GM23338 (cell line): ENCODE data around the gene DDI2. TPM values are rescaled to one million over a fixed set of nuclear protein-coding genes. Genes with fewer than 3 reads are reported as not detected.
A peak's percentile ranks its signal among the peaks of the same experiment; 100 is the strongest.

Experiments used
- ATAC-seq: fragments of 200-7000 bp; cut with Tn5 transposase; 3 replicates; pipeline ENCODE4 v1.9.1; 2020
- DNase-seq: peaks from one replicate; pipeline ENCODE4 v3.0.0-alpha.2; 2015; ENCODE audit warnings: low spot score
- H2AFZ ChIP-seq: fragments of 200-600 bp; sonication (generic); 2 replicates; pipeline ENCODE4 v1.8.0; 2016; ENCODE audit warnings: antibody characterized with exemption, mild to moderate bottlenecking, moderate library complexity
- H3F3A ChIP-seq: fragments of 200-600 bp; sonication (generic); replicated peaks from 2 replicates; pipeline ENCODE4 v1.8.0; 2017; ENCODE audit warnings: antibody characterized with exemption, mixed run types, low read depth
- H3K27ac ChIP-seq: fragments of 200-600 bp; sonication (generic); 2 replicates; pipeline ENCODE4 v1.6.1; 2016; ENCODE audit warnings: low read depth
- H3K27me3 ChIP-seq: fragments of 200-600 bp; sonication (generic); 2 replicates; pipeline ENCODE4 v1.8.0; 2016; ENCODE audit warnings: mild to moderate bottlenecking, mixed run types, moderate library complexity; ENCODE audit not compliant: insufficient read depth
- H3K36me3 ChIP-seq: fragments of 200-600 bp; sonication (generic); 2 replicates; pipeline ENCODE4 v1.8.0; 2016; ENCODE audit warnings: mild to moderate bottlenecking; ENCODE audit not compliant: insufficient read depth
- H3K4me1 ChIP-seq: fragments of 200-600 bp; sonication (generic); 2 replicates; pipeline ENCODE4 v1.8.0; 2016; ENCODE audit warnings: mild to moderate bottlenecking, moderate library complexity; ENCODE audit not compliant: insufficient read depth
- H3K4me2 ChIP-seq: fragments of 200-600 bp; sonication (generic); 2 replicates; pipeline ENCODE4 v1.7.1; 2017; ENCODE audit warnings: mixed run types
- H3K4me3 ChIP-seq: fragments of 200-600 bp; sonication (generic); 2 replicates; pipeline ENCODE4 v1.6.1; 2016; ENCODE audit warnings: mixed run types
- H3K79me2 ChIP-seq: fragments of 200-600 bp; sonication (generic); replicated peaks from 2 replicates; pipeline ENCODE4 v1.8.0; 2017; ENCODE audit warnings: mild to moderate bottlenecking; ENCODE audit not compliant: insufficient read depth
- H3K9me2 ChIP-seq: fragments of 200-600 bp; sonication (generic); 2 replicates; pipeline ENCODE4 v1.8.0; 2017; ENCODE audit not compliant: insufficient read depth
- H4K20me1 ChIP-seq: fragments of 200-600 bp; sonication (generic); replicated peaks from 2 replicates; pipeline ENCODE4 v1.8.0; 2017; ENCODE audit warnings: mild to moderate bottlenecking; ENCODE audit not compliant: insufficient read depth
- H3K27ac Mint-ChIP-seq: 2 replicates; pipeline ENCODE4 v1.8.0; 2020; ENCODE audit warnings: inconsistent platforms, mild to moderate bottlenecking, moderate library complexity, mixed read lengths
- H3K27me3 Mint-ChIP-seq: 3 replicates; pipeline ENCODE4 v1.8.0; 2022; ENCODE audit warnings: low read depth, mild to moderate bottlenecking, moderate library complexity, mixed read lengths, inconsistent platforms; ENCODE audit not compliant: insufficient read depth, poor library complexity
- H3K36me3 Mint-ChIP-seq: 3 replicates; pipeline ENCODE4 v1.8.0; 2021; ENCODE audit warnings: low read depth, mild to moderate bottlenecking, inconsistent platforms, moderate library complexity, mixed read lengths
- H3K4me1 Mint-ChIP-seq: 3 replicates; pipeline ENCODE4 v1.8.0; 2020; ENCODE audit warnings: mild to moderate bottlenecking, inconsistent platforms, mixed read lengths
- H3K4me3 Mint-ChIP-seq: 3 replicates; pipeline ENCODE4 v1.8.0; 2021; ENCODE audit warnings: moderate library complexity, mild to moderate bottlenecking, inconsistent platforms, mixed read lengths
- H3K9me3 Mint-ChIP-seq: 3 replicates; pipeline ENCODE4 v1.8.0; 2020; ENCODE audit warnings: moderate library complexity, mild to moderate bottlenecking, inconsistent platforms, mixed read lengths
- CREB1 ChIP-seq: fragments of 250-450 bp; sonication (Bioruptor Pico); IDR thresholded peaks from 2 replicates; pipeline ENCODE4 v1.5.0; 2020; ENCODE audit warnings: low read depth, mild to moderate bottlenecking, moderate library complexity
- EZH2phosphoT487 ChIP-seq: fragments of 200-600 bp; sonication (generic); IDR thresholded peaks from one replicate; pipeline ENCODE4 v1.8.1; 2018; ENCODE audit warnings: antibody characterized with exemption; ENCODE audit not compliant: unreplicated experiment
- POLR2AphosphoS5 ChIP-seq: IDR thresholded peaks from 2 replicates; pipeline ENCODE4 v1.6.1; 2016; ENCODE audit warnings: antibody characterized with exemption, low read depth
- ZNF331 ChIP-seq: fragments of 250-450 bp; sonication (Bioruptor Pico); IDR thresholded peaks from 2 replicates; pipeline ENCODE4 v1.5.0; 2020; ENCODE audit warnings: low read depth, mild to moderate bottlenecking, moderate library complexity
- polyA plus RNA-seq: library from polyadenylated mRNA; unstranded; fragments of >200 nt; fragmentation: Nextera tagmentation; extraction: Ambion mirVana; gene quantifications from 2 replicates; pipeline ENCODE4 v1.2.1, GENCODE V29; 2016
- total RNA-seq: library from RNA; depleted of rRNA; stranded (reverse); fragments of >200 nt; shearing (Covaris generic); gene quantifications from 2 replicates; pipeline ENCODE4 v1.2.3, GENCODE V29; 2014
- TF ChIP-seq, protein P1 (sequence below), 2 experiments: fragments of 200-600 bp in 1 of 2; sonication (generic) in 1 of 2; conservative IDR thresholded peaks; 2 replicates each; pipeline versions ENCODE4 v1.5.1 to v1.6.1; 2016 to 2017; ENCODE audit warnings: antibody characterized with exemption in 2 of 2, low read depth in 2 of 2, mild to moderate bottlenecking in 2 of 2, moderate library complexity in 1 of 2

The DDI2 gene
- total and polyA plus RNA-seq, 2 experiments from 2014 or later = 8.0 to 43.3 TPM

DNA sequence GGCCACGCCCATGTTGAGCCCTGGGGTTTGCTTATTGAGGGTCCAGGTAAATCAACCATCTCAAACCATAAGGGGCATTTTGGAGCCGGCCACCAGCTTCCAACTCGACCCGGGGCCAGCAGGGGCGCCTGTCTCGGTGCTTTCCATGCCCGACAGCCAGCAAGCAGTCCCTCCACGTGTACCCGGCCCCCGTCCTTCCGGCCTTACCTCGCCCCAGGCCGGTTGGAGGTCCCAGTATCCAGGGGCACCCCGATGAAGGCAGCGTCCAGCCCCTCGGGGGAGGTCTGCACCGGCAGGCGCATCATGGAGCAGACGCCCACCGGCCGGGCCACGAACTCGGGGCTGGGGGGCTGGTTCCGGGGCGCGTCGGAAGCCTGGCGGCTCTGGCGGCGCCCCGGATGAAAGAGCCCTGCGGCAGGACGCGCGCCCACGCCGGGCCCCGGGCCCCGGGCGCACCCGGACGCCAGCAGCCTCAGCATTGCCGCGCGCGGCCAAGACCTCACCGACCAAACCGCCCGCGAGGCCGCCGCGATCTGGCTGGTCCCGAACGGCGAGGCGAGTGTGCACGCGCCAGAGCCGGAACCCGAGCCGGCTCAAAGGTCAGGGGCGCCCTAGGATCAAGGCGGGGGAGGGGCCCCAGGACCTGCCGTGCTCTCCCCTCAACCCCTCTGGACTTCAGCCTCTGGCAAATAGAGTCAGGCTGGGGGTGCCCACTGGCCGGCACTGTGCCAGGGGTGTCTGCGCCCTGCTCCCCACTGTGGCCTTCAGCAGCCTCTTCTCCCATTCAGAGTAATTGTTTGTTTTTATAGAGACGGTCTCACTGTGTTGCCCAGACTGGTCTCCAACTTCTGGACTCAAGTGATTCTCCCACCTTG is 32.5 kb upstream of the DDI2 start, which contains the start of gene AGMAT:
Gene AGMAT, minus strand, starts transcription at position 563 of the 875 bp plus-strand sequence. Its CDS starts 84 bp downstream, at position 479.
- peak within 1 kb of the TSS; percentile 83 for H3K4me2 ChIP-seq
- H4K20me1 ChIP-seq = no peaks in the 10 kb centered on the region
- no peaks in the 10 kb centered on the region for H3K36me3 ChIP-seq
- H3K9me2 ChIP-seq = no peaks in the 10 kb centered on the region
- TF ChIP-seq, protein P1, sequence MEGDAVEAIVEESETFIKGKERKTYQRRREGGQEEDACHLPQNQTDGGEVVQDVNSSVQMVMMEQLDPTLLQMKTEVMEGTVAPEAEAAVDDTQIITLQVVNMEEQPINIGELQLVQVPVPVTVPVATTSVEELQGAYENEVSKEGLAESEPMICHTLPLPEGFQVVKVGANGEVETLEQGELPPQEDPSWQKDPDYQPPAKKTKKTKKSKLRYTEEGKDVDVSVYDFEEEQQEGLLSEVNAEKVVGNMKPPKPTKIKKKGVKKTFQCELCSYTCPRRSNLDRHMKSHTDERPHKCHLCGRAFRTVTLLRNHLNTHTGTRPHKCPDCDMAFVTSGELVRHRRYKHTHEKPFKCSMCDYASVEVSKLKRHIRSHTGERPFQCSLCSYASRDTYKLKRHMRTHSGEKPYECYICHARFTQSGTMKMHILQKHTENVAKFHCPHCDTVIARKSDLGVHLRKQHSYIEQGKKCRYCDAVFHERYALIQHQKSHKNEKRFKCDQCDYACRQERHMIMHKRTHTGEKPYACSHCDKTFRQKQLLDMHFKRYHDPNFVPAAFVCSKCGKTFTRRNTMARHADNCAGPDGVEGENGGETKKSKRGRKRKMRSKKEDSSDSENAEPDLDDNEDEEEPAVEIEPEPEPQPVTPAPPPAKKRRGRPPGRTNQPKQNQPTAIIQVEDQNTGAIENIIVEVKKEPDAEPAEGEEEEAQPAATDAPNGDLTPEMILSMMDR (conservative IDR thresholded peaks at IDR 0.05; ENCODE audit: low read depth in 2 of 2) = peak; percentile 44 to 48
- 0 out of 2 replicates have a peak, but pooled peaks have one; percentile 12 for TF ChIP-seq POLR2AphosphoS5
- TF ChIP-seq EZH2phosphoT487 = no peak
- peak; percentile 29; the same call in 1 of the 2 replicates for TF ChIP-seq CREB1 (CRISPR knock-in tag)
- H3F3A ChIP-seq = peaks cover 7% of the 10 kb centered on the region; the same call in 1 of the 2 replicates
- peak within 1 kb of the TSS; percentile 97 for H2AFZ ChIP-seq
- H3K4me1 ChIP-seq = no peaks in the 10 kb centered on the region
- peaks cover 9% of the 10 kb centered on the region; the same call in 2 of the 3 replicates for H3K36me3 Mint-ChIP-seq
- H3K9me3 Mint-ChIP-seq = no peaks in the 10 kb centered on the region; the same call in 2 of the 3 replicates
- H3K27me3 Mint-ChIP-seq = peaks cover 5% of the 10 kb centered on the region
- no peaks in the 10 kb centered on the region for H3K27me3 ChIP-seq
- DNase-seq (peak; percentile 95), ATAC-seq (peak; percentile 90)
- peak within 1 kb of the TSS; percentile 74 for H3K4me3 Mint-ChIP-seq
- H3K27ac ChIP-seq = 0 out of 2 replicates have a peak within 1 kb of the TSS, but pooled peaks have one; percentile 66
- H3K27ac Mint-ChIP-seq = no peak within 1 kb of the TSS
- peak within 1 kb of the TSS; percentile 78 for H3K4me3 ChIP-seq
- no peaks in the 10 kb centered on the region for H3K79me2 ChIP-seq
- H3K4me1 Mint-ChIP-seq = no peaks in the 10 kb centered on the region

DNA sequence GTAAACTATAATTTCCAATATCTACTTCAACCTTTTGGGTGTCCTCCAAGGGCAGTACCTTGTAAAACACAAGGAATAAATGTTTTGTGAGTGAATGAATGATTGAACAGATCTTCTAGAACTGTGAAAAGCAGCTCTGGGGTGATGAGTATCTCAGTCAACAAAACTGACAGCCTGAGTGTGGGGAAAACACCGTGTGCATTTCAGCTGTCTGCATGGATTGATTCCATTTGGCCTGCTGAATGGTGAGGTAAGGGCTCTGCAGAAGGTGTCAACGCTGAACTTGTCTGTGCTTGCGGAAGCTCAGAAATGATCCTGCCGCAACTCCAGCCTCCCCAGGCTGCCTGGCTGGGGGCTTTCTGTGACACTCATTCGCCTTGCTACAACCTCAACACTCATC is 25.0 kb upstream of the DDI2 start:
- no peak for DNase-seq
- Histone ChIP-seq H3K4me2 (no peak overlapping the region), H3K27ac (no peak overlapping the region), H3K9me2 (no peaks in the 10 kb centered on the region), H3K79me2 (no peaks in the 10 kb centered on the region), H3K4me3 (no peak overlapping the region), H3F3A (no peaks in the 10 kb centered on the region), H3K36me3 (no peaks in the 10 kb centered on the region), H3K4me1 (no peaks in the 10 kb centered on the region), H3K27me3 (no peaks in the 10 kb centered on the region), H2AFZ (no peak overlapping the region), H4K20me1 (no peaks in the 10 kb centered on the region)
- H3K4me1 Mint-ChIP-seq = peaks cover 14% of the 10 kb centered on the region; the same call in 2 of the 3 replicates
- H3K27me3 Mint-ChIP-seq = peaks cover 4% of the 10 kb centered on the region
- H3K9me3 Mint-ChIP-seq = no peaks in the 10 kb centered on the region
- no peak overlapping the region for H3K4me3 Mint-ChIP-seq
- no peak overlapping the region for H3K27ac Mint-ChIP-seq
- H3K36me3 Mint-ChIP-seq = peaks cover 9% of the 10 kb centered on the region; the same call in 2 of the 3 replicates
- no peak for TF ChIP-seq ZNF331 (CRISPR knock-in tag)
- TF ChIP-seq, protein P1 (conservative IDR thresholded peaks at IDR 0.05; ENCODE audit: low read depth in 2 of 2) = no peak
- ATAC-seq = no peak
